Endothelial cell of umbilical vein (primary cell): ENCODE results near the gene SLCO4C1. TPM values are rescaled to one million over a fixed set of nuclear protein-coding genes. Genes with fewer than 3 reads are reported as not detected.

Source experiments
- BruUV-seq: library from RNA; stranded (reverse); fragments of 400-500 nt; replicated peaks from 2 replicates; lab custom pipeline; 2021; lab: Mats Ljungman, UMichigan
- CTCF ChIA-PET: fragments of 300-600, 350-600 bp; sonication (Branson Sonifier 250); formaldehyde crosslinking; loops from one replicate; lab custom pipeline; 2021; ENCODE audit warnings: antibody characterized with exemption, inconsistent platforms; lab: Charles Lee
- POLR2A ChIA-PET: fragments of 300-600, 350-600 bp; sonication (Branson Sonifier 250); formaldehyde crosslinking; loops from one replicate; lab custom pipeline; 2021; ENCODE audit warnings: antibody characterized with exemption, inconsistent platforms; lab: Charles Lee
- DNase-seq: peaks from one replicate; pipeline ENCODE4 v3.0.0-alpha.2; 2011; ENCODE audit warnings: low read depth, low spot score
- FAIRE-seq: peaks from 2 replicates; lab custom pipeline; 2011; peaks lifted over from hg19 to GRCh38; lab: Jason Lieb, UNC
- H2AFZ ChIP-seq: 2 replicates; pipeline ENCODE4 v1.6.0; 2012; ENCODE audit warnings: low read depth, low read length, control low read depth, inconsistent platforms
- H3K27ac ChIP-seq: 2 replicates; pipeline ENCODE4 v1.5.1; 2011; ENCODE audit warnings: low read depth, mild to moderate bottlenecking, control low read depth, low read length, moderate library complexity; ENCODE audit not compliant: insufficient read depth
- H3K27me3 ChIP-seq, 2 experiments: 2 replicates each; pipeline versions ENCODE4 v1.6.0 to v1.6.1; 2011; ENCODE audit warnings: low read length in 2 of 2, mixed read lengths in 1 of 2; ENCODE audit not compliant: control insufficient read depth in 2 of 2, insufficient read depth in 2 of 2
- H3K36me3 ChIP-seq, 2 experiments: 2 replicates in 1 of 2; 3 replicates in 1 of 2; pipeline ENCODE4 v1.5.1; 2011; ENCODE audit warnings: low read length in 2 of 2, mild to moderate bottlenecking in 1 of 2, moderate library complexity in 1 of 2; ENCODE audit not compliant: control insufficient read depth in 2 of 2, insufficient read depth in 2 of 2; ENCODE audit errors: extremely low read depth in 1 of 2
- H3K4me1 ChIP-seq: 3 replicates; pipeline ENCODE4 v1.5.1; 2011; ENCODE audit warnings: mild to moderate bottlenecking, low read length; ENCODE audit not compliant: control insufficient read depth, insufficient read depth; ENCODE audit errors: extremely low read depth
- H3K4me2 ChIP-seq: 2 replicates; pipeline ENCODE4 v1.6.1; 2011; ENCODE audit warnings: low read length, control low read depth, mixed read lengths; ENCODE audit not compliant: insufficient read depth
- H3K4me3 ChIP-seq, 3 experiments: fragments of 200-600 bp in 1 of 3; sonication (generic), shearing (Covaris generic) in 1 of 3; replicated peaks in 1 of 3; 2 replicates each; pipeline ENCODE4 v1.5.1; 2011 to 2016; ENCODE audit warnings: control low read depth in 3 of 3, low read length in 3 of 3, mild to moderate bottlenecking in 2 of 3, inconsistent platforms in 1 of 3, low read depth in 1 of 3, moderate library complexity in 1 of 3; ENCODE audit not compliant: insufficient read depth in 1 of 3
- H3K79me2 ChIP-seq: 2 replicates; pipeline ENCODE4 v1.6.0; 2012; ENCODE audit warnings: low read length, inconsistent platforms; ENCODE audit not compliant: control insufficient read depth, insufficient read depth
- H3K9ac ChIP-seq: replicated peaks from 2 replicates; pipeline ENCODE3; 2011; ENCODE audit warnings: low read length, control low read depth; ENCODE audit not compliant: insufficient read depth; ENCODE audit errors: extremely low read depth
- H3K9me1 ChIP-seq: replicated peaks from 3 replicates; pipeline ENCODE4 v1.6.0; 2011; ENCODE audit warnings: mild to moderate bottlenecking, low read length; ENCODE audit not compliant: control insufficient read depth, insufficient read depth; ENCODE audit errors: extremely low read depth
- H3K9me3 ChIP-seq: replicated peaks from 2 replicates; pipeline ENCODE4 v1.5.1; 2012; ENCODE audit warnings: low read length, inconsistent platforms; ENCODE audit not compliant: control insufficient read depth, insufficient read depth
- H4K20me1 ChIP-seq: replicated peaks from 2 replicates; pipeline ENCODE3; 2011; ENCODE audit warnings: mild to moderate bottlenecking, low read length; ENCODE audit not compliant: control insufficient read depth, insufficient read depth; ENCODE audit errors: extremely low read depth
- EZH2 ChIP-seq: IDR thresholded peaks from 2 replicates; pipeline ENCODE4 v1.6.1; 2012; ENCODE audit warnings: borderline replicate concordance, low read depth, mild to moderate bottlenecking, moderate library complexity, low read length, inconsistent platforms; ENCODE audit not compliant: severe bottlenecking
- FOS ChIP-seq: IDR thresholded peaks from 2 replicates; pipeline ENCODE4 v1.6.1; 2011; ENCODE audit warnings: mild to moderate bottlenecking, low read length, moderate library complexity, borderline replicate concordance; ENCODE audit not compliant: insufficient read depth
- GATA2 ChIP-seq: IDR thresholded peaks from 2 replicates; pipeline ENCODE4 v1.7.0; 2011; ENCODE audit warnings: low read depth, mild to moderate bottlenecking, moderate library complexity, mixed read lengths, low read length; ENCODE audit not compliant: insufficient read length, insufficient read depth
- JUN ChIP-seq: IDR thresholded peaks from 2 replicates; pipeline ENCODE4 v1.6.1; 2011; ENCODE audit warnings: borderline replicate concordance, low read depth; ENCODE audit not compliant: insufficient read length, insufficient read depth
- MYC ChIP-seq: IDR thresholded peaks from one replicate; pipeline ENCODE4 v1.6.1; 2011; ENCODE audit warnings: mild to moderate bottlenecking, low read depth, low read length
- POLR2A ChIP-seq: IDR thresholded peaks from 2 replicates; pipeline ENCODE4 v1.6.1; 2012; ENCODE audit warnings: low read depth, mild to moderate bottlenecking, control low read depth, low read length
- POLR2AphosphoS5 ChIP-seq: IDR thresholded peaks from 2 replicates; pipeline ENCODE4 v1.6.1; 2012; ENCODE audit warnings: low read depth, mild to moderate bottlenecking, control low read depth, low read length, moderate library complexity; ENCODE audit not compliant: insufficient read depth
- dilution Hi-C: fragments of 300-500 bp; cut with MboI; formaldehyde crosslinking; loops from one replicate; pipeline ENCODE4 v1.15.0; 2019; ENCODE audit warnings: low sequenced_read_pairs; ENCODE audit not compliant: extremely low pct_ligation_motif_present
- intact Hi-C: fragments of 100-400 bp; cut with micrococcal nuclease; formaldehyde crosslinking; loops from one replicate; pipeline ENCODE4 v1.10.0; 2022
- polyA plus RNA-seq, 4 experiments: library from polyadenylated mRNA; depleted of rRNA in 3 of 4; stranded (reverse) in 3 of 4; unstranded in 1 of 4; fragments of >200 nt; gene quantifications; 2 replicates each; pipeline versions ENCODE4 v1.2.1 to v1.2.3, GENCODE V29; 2011 to 2012; ENCODE audit warnings: missing spikeins in 1 of 4
- total RNA-seq: library from RNA; stranded (reverse); gene quantifications from 2 replicates; pipeline ENCODE4 v1.2.3, GENCODE V29; 2021
- TF ChIP-seq, protein P1 (sequence below), 2 donors: IDR thresholded peaks; 1 replicate in 1 of 2; 2 replicates in 1 of 2; pipeline ENCODE4 v1.5.1; 2011; ENCODE audit warnings: low read length in 2 of 2, mild to moderate bottlenecking in 2 of 2, moderate library complexity in 2 of 2, control low read depth in 1 of 2, inconsistent platforms in 1 of 2, low read depth in 1 of 2; ENCODE audit not compliant: insufficient read depth in 1 of 2; ENCODE audit errors: extremely low read depth in 1 of 2
- TF ChIP-seq, protein P2 (sequence below): IDR thresholded peaks from 2 replicates; pipeline ENCODE4 v1.6.1; 2011; ENCODE audit not compliant: insufficient read depth, insufficient read length

Gene SLCO4C1
- total and polyA plus RNA-seq, 2 donors (not counting 3 experiments of a cell fraction or from before 2014, with no cell fraction given): 0.03 TPM; not detected in 1

DNA sequence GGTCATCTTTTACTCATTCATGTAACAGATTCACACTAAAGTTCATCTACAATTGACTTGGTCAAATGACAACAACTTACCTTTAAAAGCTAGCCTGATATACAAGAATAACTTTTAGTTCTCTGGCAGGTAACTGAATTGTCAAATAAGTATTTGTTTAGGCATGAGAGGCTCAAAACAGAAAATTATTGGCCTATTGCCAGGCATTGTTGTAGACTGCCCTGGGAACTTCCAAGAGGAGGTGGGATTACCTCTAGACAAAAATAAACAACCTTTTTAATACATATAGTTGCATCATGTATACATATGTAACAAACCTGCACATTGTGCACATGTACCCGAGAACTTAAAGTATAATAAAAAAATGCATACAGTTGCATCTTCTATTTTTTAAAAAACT, 18.2 kb upstream of the SLCO4C1 start:
- Histone ChIP-seq H3K4me1 (no peaks in the 10 kb centered on the region), H3K9me3 (no peaks in the 10 kb centered on the region), H3K79me2 (no peaks in the 10 kb centered on the region), H3K4me3 (no peak overlapping the region), H3K9me1 (no peaks in the 10 kb centered on the region), H3K36me3 (no peaks in the 10 kb centered on the region), H3K9ac (no peak overlapping the region), H3K4me2 (no peak overlapping the region), H4K20me1 (no peaks in the 10 kb centered on the region), H3K27ac (no peak overlapping the region), H3K27me3 (no peaks in the 10 kb centered on the region), H2AFZ (no peak overlapping the region)
- no TSS peak for BruUV-seq
- TF ChIP-seq POLR2A (no peak), FOS (no peak), MYC (no peak), EZH2 (no peak), JUN (no peak), GATA2 (no peak), POLR2AphosphoS5 (no peak)
- TF ChIP-seq, protein P1, sequence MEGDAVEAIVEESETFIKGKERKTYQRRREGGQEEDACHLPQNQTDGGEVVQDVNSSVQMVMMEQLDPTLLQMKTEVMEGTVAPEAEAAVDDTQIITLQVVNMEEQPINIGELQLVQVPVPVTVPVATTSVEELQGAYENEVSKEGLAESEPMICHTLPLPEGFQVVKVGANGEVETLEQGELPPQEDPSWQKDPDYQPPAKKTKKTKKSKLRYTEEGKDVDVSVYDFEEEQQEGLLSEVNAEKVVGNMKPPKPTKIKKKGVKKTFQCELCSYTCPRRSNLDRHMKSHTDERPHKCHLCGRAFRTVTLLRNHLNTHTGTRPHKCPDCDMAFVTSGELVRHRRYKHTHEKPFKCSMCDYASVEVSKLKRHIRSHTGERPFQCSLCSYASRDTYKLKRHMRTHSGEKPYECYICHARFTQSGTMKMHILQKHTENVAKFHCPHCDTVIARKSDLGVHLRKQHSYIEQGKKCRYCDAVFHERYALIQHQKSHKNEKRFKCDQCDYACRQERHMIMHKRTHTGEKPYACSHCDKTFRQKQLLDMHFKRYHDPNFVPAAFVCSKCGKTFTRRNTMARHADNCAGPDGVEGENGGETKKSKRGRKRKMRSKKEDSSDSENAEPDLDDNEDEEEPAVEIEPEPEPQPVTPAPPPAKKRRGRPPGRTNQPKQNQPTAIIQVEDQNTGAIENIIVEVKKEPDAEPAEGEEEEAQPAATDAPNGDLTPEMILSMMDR (IDR thresholded peaks at IDR 0.05; ENCODE audit: extremely low read depth in 1 of 2, insufficient read depth in 1 of 2, low read depth in 1 of 2, low read length in 2 of 2): no peak
- TF ChIP-seq, protein P2, sequence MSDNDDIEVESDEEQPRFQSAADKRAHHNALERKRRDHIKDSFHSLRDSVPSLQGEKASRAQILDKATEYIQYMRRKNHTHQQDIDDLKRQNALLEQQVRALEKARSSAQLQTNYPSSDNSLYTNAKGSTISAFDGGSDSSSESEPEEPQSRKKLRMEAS: no peak
- DNase-seq (no peak), FAIRE-seq (no peak)
- CTCF ChIA-PET: no interaction called here
- POLR2A ChIA-PET: no interaction called here
- intact Hi-C loops: no loop called here
- dilution Hi-C loops: no loop called here
